GM18499 (cell line): ENCODE results near the gene AQP1.

Source experiments
- ATAC-seq: cut with Tn5 transposase; IDR thresholded peaks from one replicate; pipeline ENCODE4 v1.9.1; 2021; ENCODE audit warnings: moderate number of reproducible peaks; ENCODE audit not compliant: insufficient read depth, unreplicated experiment

AQP1 gene

GRCh38 chr7:30970594-30971094 lies 59.0 kb downstream of the AQP1 start:
- no peak for ATAC-seq

- ATAC-seq: no peak
Measured at GRCh38 chr7:30971440-30971839, 59.8 kb downstream of the AQP1 start.

- ATAC-seq: no peak
Measured at GRCh38 chr7:30971840-30972563, 60.3 kb downstream of the AQP1 start.

GRCh38 chr7:30973292-30973691 lies 61.6 kb downstream of the AQP1 start:
- ATAC-seq: no peak

GRCh38 chr7:30973791-30974604 lies 62.3 kb downstream of the AQP1 start:
- no peak for ATAC-seq

- ATAC-seq: peak; percentile 89
Measured at GRCh38 chr7:30974605-30975255, 63.1 kb downstream of the AQP1 start.
